Stimulated activated CD8-positive, alpha-beta memory T cell treated with anti-CD3 and anti-CD28 coated beads, Interleukin-2, amount 100 ng/mL, for 1 hour (primary cell): ENCODE data around the gene AFDN.
"Not testable (repeated sequence)": the region's sequence is repeated elsewhere in the genome, so short reads cannot be mapped to it uniquely, and the experiment has no call there.

Source experiments
- DNase-seq, 2 donors: peaks; one replicate each; pipeline ENCODE4 v3.0.0-alpha.2; 2020; ENCODE audit warnings: low read depth in 2 of 2

Gene AFDN

GRCh38 chr6:167951781-167952511, 125.2 kb downstream of the AFDN start:
- DNase-seq: no peak

GRCh38 chr6:167952512-167952859, 125.8 kb downstream of the AFDN start:
- no peak for DNase-seq

GRCh38 chr6:167953551-167953950, 126.8 kb downstream of the AFDN start:
- DNase-seq: no peak

- no peak for DNase-seq
Measured at GRCh38 chr6:167954151-167954550, 127.4 kb downstream of the AFDN start.

GRCh38 chr6:167956491-167956890, 129.8 kb downstream of the AFDN start:
- DNase-seq: no peak

- DNase-seq: no peak
Measured at GRCh38 chr6:167956983-167957492, 130.3 kb downstream of the AFDN start.

GRCh38 chr6:167957626-167958025, 130.9 kb downstream of the AFDN start:
- no peak for DNase-seq

GRCh38 chr6:167960579-167960978, 133.9 kb downstream of the AFDN start:
- no peak for DNase-seq

GRCh38 chr6:167962711-167963110, 136.0 kb downstream of the AFDN start:
- no peak for DNase-seq

- DNase-seq: no peak
Measured at GRCh38 chr6:167963589-167964057, 136.9 kb downstream of the AFDN start.

GRCh38 chr6:167965592-167966539, 139.2 kb downstream of the AFDN start:
- no peak for DNase-seq

- DNase-seq: no peak
Measured at GRCh38 chr6:167966540-167966905, 139.8 kb downstream of the AFDN start.

GRCh38 chr6:167968091-167968490, 141.4 kb downstream of the AFDN start:
- no peak for DNase-seq

GRCh38 chr6:167970230-167970629, 143.5 kb downstream of the AFDN start:
- DNase-seq: no peak

GRCh38 chr6:167972193-167972592, 145.5 kb downstream of the AFDN start:
- DNase-seq: no peak

- no peak for DNase-seq
Measured at GRCh38 chr6:167973148-167973885, 146.6 kb downstream of the AFDN start.

- no peak for DNase-seq
Measured at GRCh38 chr6:167974640-167975344, 148.1 kb downstream of the AFDN start.

GRCh38 chr6:167975458-167975857, 148.7 kb downstream of the AFDN start:
- no peak for DNase-seq

GRCh38 chr6:167976116-167976657, 149.5 kb downstream of the AFDN start:
- DNase-seq: not testable (repeated sequence)

GRCh38 chr6:167976708-167977107, 150.0 kb downstream of the AFDN start:
- no peak for DNase-seq
